ENCODE measurements around the gene PARP8. TPM values are rescaled to one million over a fixed set of nuclear protein-coding genes. Genes with fewer than 3 reads are reported as not detected.

PARP8 gene
- polyA plus RNA-seq, 4 donors = 14.7 to 17.7 (median 15.9) TPM

- DNase-seq (ENCODE audit: low read depth in 4 of 4, low spot score in 2 of 4) = no peak
These were observed 59.5 kb downstream of the PARP8 start for GRCh38 chr5:50725800-50726474.

- no peak for DNase-seq (ENCODE audit: low read depth in 4 of 4, low spot score in 2 of 4)
These were observed 60.2 kb downstream of the PARP8 start for GRCh38 chr5:50726475-50727148.

- no peak for DNase-seq (ENCODE audit: low read depth in 4 of 4, low spot score in 2 of 4)
These were observed 60.7 kb downstream of the PARP8 start for GRCh38 chr5:50727149-50727496.

- no peak for DNase-seq (ENCODE audit: low read depth in 4 of 4, low spot score in 2 of 4)
These were observed 61.4 kb downstream of the PARP8 start for GRCh38 chr5:50727845-50728244.

- DNase-seq (ENCODE audit: low read depth in 4 of 4, low spot score in 2 of 4) = no peak
These were observed 63.9 kb downstream of the PARP8 start for GRCh38 chr5:50730336-50730735.

DNA sequence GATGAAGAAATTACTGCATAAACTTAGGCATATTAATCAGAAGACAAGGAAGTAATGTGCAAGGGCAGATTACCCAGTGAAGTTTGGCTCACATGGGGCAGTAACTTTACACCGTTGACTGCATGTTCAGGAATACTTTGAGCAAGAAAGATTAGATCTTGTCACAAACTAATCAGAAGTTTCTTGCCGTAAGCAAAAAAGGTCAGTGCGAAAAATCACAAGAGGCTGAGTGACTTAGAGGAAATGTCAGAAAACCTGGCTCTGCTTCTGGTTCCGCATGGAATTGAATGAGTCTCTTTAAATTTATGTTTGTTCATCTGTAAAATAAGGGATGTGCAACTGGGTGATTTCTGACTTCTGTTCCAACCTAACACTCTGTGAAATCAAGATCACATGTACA, 64.4 kb downstream of the PARP8 start:
- DNase-seq (ENCODE audit: low read depth in 4 of 4, low spot score in 2 of 4) = no peak

- DNase-seq (ENCODE audit: low read depth in 4 of 4, low spot score in 2 of 4) = no peak
These were observed 67.3 kb downstream of the PARP8 start for GRCh38 chr5:50733741-50734140.

GRCh38 chr5:50738864-50739263, 72.4 kb downstream of the PARP8 start:
- no peak for DNase-seq (ENCODE audit: low read depth in 4 of 4, low spot score in 2 of 4)

DNA sequence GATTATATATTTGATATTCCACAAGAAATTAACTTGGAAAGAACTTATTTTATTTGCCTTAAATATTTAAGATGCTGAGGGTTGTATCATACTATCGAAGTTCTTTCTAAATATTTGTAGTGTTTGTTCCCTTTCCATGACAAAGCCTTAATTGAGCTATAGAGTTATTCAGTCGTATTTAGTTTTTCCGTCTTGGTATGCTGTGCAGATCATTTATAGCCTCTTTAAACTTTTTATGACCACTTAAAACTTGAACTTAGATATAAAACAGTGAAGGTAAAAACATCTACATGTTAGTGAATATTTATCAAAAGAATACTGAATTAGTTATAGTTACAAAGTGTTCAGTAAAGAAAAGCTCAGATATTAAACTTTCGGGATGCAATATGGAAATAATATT, 74.4 kb downstream of the PARP8 start:
- DNase-seq (ENCODE audit: low read depth in 4 of 4, low spot score in 2 of 4) = no peak

DNA sequence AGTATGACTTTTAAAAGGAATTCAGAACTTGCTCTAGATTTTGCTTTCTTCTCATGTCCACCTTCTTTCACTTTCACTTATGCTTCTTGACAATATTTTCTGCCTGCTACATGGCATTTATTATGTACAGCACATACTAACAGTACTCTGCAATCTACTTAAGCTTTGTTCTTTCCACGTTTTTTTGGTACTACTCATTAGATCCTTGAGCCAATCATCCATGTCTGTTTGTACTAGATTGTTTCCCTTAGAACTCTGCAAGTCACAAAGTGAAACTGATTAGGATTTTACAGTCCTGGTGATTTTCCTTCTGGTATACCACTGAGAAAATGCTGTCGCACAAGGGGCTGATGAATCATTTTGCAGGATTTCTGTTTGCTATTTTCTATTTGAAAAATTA, 78.3 kb downstream of the PARP8 start:
- no peak for DNase-seq (ENCODE audit: low read depth in 4 of 4, low spot score in 2 of 4)

- no peak for DNase-seq (ENCODE audit: low read depth in 4 of 4, low spot score in 2 of 4)
These were observed 78.9 kb downstream of the PARP8 start for GRCh38 chr5:50745221-50745910.

DNA sequence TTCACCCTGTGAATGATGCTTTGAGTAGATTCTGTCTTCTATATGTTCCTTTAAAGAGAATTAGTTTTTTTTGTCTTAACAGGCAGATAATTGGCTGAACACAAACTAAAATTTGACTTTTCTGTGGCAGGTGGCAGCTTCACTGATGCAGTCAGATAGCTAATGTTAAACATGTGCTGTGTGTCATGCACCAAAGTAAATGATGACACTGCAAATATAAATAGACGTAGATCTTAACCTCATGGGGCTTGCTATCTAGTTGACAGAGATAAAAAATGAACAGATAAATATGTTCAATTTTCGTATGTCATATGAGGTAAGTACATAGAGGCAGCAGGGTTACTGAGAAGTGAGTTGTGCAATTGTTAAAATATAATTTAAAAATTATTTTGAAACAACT, 82.7 kb downstream of the PARP8 start:
- DNase-seq (ENCODE audit: low read depth in 4 of 4, low spot score in 2 of 4) = no peak

DNA sequence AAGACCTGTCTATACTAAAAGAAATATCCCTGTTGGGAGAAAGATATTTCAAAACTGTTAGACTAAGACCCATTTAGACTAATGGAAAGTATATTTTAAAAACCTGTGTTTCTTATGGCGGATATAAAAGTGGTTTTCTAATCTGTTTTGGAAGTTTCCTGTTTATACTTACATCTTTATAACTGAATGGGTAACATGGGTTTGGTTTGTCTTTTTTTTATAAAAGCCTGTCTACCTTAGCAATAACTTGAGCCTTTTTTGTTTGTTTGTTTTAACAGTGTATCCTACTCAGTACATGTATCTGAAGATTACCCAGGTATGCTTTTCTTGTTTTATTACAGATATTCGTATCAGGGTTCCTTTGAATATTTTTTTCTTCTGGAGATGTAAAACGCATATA, 83.4 kb downstream of the PARP8 start:
- DNase-seq (ENCODE audit: low read depth in 4 of 4, low spot score in 2 of 4) = no peak

DNA sequence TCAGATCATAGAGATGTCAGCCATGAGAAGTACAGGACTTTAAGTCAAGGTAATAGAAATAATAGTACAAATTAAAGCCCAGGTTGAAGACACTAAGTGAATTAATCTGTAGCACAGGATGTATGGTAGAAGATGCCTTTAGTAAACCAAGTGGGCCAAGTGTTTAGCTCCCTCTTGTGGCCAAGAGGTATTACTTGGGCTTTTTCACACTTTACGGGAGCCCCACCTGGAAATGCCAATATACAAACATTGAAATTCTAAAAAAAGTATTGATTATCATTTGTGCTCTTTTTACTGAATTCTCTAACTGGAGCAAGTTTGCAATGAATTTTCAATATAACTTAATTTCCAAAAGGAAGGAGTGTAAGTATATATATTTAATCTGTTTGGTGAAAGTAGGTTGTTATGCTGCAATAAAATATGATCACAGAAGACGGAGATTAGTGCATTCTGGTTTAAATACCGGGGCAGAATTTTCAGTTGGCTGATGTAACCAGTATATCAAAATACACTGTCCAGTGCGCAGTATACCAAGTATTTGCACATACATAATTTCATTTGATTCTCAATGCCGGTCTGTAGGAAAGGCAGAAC, 84.7 kb downstream of the PARP8 start:
- DNase-seq (ENCODE audit: low read depth in 4 of 4, low spot score in 2 of 4) = peak in 2 of 4 donors; percentile 13 to 27

- no peak for DNase-seq (ENCODE audit: low read depth in 4 of 4, low spot score in 2 of 4)
These were observed 86.4 kb downstream of the PARP8 start for GRCh38 chr5:50752800-50753199.

DNA sequence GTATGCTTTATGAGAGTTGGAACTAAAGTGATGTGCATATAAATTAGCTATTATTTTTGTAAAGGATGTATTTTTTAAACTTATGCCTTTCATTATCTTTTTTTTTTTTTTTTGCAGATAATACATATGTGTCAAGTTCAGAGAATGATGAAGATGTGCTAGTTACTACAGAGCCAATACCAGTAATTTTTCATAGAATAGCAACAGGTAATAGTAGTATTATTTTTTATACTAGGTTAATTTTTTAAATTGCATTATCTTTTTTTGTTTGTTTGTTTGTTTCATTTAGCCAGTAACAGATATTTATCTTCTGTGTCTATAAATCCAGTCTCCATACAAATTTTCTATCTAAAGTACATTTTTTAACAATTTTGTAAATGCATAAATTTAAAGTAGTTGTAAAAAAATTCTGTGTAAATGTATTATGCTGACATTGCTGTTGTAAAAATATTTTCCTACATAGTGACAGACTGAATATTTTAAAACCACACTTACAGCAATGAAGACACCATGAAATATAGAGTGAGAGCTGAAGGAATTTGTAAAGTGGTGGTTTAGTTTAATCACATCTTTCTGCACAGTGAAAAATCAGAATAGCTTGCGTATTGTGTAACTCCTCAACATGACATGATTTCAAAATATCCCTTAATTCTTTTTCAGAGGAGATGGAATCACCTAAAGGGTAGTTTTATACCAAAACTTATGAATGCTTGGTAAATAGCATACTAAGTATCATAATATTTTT, 93.3 kb downstream of the PARP8 start:
- DNase-seq (ENCODE audit: low read depth in 4 of 4, low spot score in 2 of 4) = no peak

- DNase-seq (ENCODE audit: low read depth in 4 of 4, low spot score in 2 of 4) = no peak
These were observed 96.9 kb downstream of the PARP8 start for GRCh38 chr5:50763351-50763750.

GRCh38 chr5:50763846-50764245, 97.4 kb downstream of the PARP8 start:
- DNase-seq (ENCODE audit: low read depth in 4 of 4, low spot score in 2 of 4) = no peak

DNA sequence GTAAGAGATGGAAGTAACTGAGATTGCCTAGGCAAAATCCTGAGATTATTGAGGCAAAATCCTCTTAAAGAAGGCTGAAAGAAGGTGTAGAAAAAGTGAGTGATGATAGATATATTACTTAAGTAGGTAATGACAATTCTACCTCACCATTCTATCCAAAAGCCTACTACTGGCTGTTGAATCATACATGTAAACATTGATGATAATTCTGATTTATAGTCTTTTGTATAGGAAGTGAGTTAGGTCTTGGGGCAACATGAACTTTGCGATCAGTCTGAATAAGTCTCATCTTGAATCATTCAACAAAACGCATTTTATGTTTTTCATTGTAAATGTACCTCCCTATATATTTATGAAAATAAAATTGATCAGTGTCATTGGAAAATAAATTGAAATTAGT, 99.6 kb downstream of the PARP8 start:
- DNase-seq (ENCODE audit: low read depth in 4 of 4, low spot score in 2 of 4) = no peak

- no peak for DNase-seq (ENCODE audit: low read depth in 4 of 4, low spot score in 2 of 4)
These were observed 100.0 kb downstream of the PARP8 start for GRCh38 chr5:50766462-50766861.

- no peak for DNase-seq (ENCODE audit: low read depth in 4 of 4, low spot score in 2 of 4)
These were observed 100.5 kb downstream of the PARP8 start for GRCh38 chr5:50766967-50767366.

All from left renal cortex interstitium (tissue), 4 donors.